ENCODE data around the gene RAB6A. TPM values are rescaled to one million over a fixed set of nuclear protein-coding genes. Genes with fewer than 3 reads are reported as not detected.

Gene RAB6A
- total RNA-seq, 6 experiments from 2014 or later: 59.3 to 163 (median 81.7) TPM

- intact Hi-C loops (cut with DNase I): loop anchor here in 1 of 2 donors (10.0 kb wide), 1 partner anchor 249 kb away; no protein-coding TSS in a partner anchor
- TF ChIP-seq, protein P1, sequence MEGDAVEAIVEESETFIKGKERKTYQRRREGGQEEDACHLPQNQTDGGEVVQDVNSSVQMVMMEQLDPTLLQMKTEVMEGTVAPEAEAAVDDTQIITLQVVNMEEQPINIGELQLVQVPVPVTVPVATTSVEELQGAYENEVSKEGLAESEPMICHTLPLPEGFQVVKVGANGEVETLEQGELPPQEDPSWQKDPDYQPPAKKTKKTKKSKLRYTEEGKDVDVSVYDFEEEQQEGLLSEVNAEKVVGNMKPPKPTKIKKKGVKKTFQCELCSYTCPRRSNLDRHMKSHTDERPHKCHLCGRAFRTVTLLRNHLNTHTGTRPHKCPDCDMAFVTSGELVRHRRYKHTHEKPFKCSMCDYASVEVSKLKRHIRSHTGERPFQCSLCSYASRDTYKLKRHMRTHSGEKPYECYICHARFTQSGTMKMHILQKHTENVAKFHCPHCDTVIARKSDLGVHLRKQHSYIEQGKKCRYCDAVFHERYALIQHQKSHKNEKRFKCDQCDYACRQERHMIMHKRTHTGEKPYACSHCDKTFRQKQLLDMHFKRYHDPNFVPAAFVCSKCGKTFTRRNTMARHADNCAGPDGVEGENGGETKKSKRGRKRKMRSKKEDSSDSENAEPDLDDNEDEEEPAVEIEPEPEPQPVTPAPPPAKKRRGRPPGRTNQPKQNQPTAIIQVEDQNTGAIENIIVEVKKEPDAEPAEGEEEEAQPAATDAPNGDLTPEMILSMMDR (IDR thresholded peaks at IDR 0.05): no peak
- TF ChIP-seq POLR2A (IDR thresholded peaks at IDR 0.05): no peak
- WGBS (ENCODE audit: insufficient coverage, low coverage, low lambda C conversion rate, missing lambda C conversion rate): 86% methylated on average over 1 of the region's 5 CpGs
- no peak for ATAC-seq
- H3K36me3 ChIP-seq: no peaks in the 10 kb centered on the region
- H3K27ac ChIP-seq: no peak overlapping the region
- no peaks in the 10 kb centered on the region for H3K9me3 ChIP-seq
- no peak for DNase-seq
- peaks cover 0 to 7% (median 0%) of the 10 kb centered on the region in 4 donors for H3K4me1 ChIP-seq
- H3K27me3 ChIP-seq: no peaks in the 10 kb centered on the region
- no peak overlapping the region for H3K4me3 ChIP-seq
These were observed 106.9 kb downstream of the RAB6A start for GRCh38 chr11:73653996-73654395.

- peak in 2 of 4 donors; percentile 10 to 39 for ATAC-seq
- intact Hi-C loops (cut with DNase I): loop anchor here in 1 of 2 donors (10.0 kb wide), 1 partner anchor 248 kb away; no protein-coding TSS in a partner anchor
These were observed 107.9 kb downstream of the RAB6A start for GRCh38 chr11:73652856-73653559.

DNA sequence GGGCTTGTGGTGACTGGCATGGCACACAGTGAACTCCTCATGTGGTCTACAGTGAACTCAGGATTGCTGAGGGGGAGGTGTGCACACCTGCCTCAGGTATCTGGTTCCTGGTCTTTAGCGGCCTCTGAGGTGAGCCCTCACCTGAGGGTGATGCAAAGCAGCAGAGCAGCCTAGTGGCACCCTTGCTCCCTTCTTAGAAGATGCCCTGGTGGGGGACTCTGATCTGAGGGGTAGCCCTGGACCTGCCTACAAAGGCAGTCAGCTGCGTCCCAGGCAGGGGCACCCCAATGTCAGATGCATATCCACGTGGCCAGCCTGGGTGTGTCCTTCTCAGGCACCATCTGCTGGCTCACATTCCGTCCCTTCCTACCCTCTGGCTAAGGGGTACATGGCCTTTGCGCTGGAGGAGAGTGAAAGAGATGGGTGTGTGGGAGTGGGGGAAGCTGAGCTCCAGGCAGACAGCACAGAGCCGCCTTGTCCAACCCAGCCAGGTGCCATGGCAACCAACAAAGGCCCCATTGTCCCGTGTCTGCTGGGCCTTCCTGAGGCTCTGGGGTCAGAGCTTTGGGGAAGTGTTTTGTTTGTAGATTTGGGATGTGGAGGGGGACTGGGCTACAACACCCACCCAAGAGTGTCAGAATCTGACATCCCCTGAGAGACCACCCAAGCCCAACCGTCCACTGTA is 108.7 kb downstream of the RAB6A start:
- Histone ChIP-seq H3K4me3 (no peak overlapping the region), H3K4me1 (peaks cover 0 to 7% (median 0%) of the 10 kb centered on the region in 4 donors), H3K36me3 (no peaks in the 10 kb centered on the region), H3K27ac (no peak overlapping the region), H3K27me3 (no peaks in the 10 kb centered on the region), H3K9me3 (no peaks in the 10 kb centered on the region)
- 82% methylated on average over 4 of the region's 8 CpGs for WGBS (ENCODE audit: insufficient coverage, low coverage, low lambda C conversion rate, missing lambda C conversion rate)
- no peak for TF ChIP-seq POLR2A (IDR thresholded peaks at IDR 0.05)
- TF ChIP-seq, protein P1 (IDR thresholded peaks at IDR 0.05): no peak
- DNase-seq: no peak
- peak in 1 of 4 donors; percentile 21 for ATAC-seq
- intact Hi-C loops (cut with DNase I): loop anchor here in 1 of 2 donors (10.0 kb wide), 1 partner anchor 247 kb away; no protein-coding TSS in a partner anchor

More at GRCh38 chr11:73652856-73653559, 107.9 kb downstream of the RAB6A start:
- WGBS (ENCODE audit: insufficient coverage, low coverage, low lambda C conversion rate, missing lambda C conversion rate): 79% methylated on average over 6 of the region's 6 CpGs
- Histone ChIP-seq H3K4me1 (peaks cover 0 to 7% (median 0%) of the 10 kb centered on the region in 4 donors), H3K4me3 (no peak overlapping the region), H3K36me3 (no peaks in the 10 kb centered on the region), H3K27ac (no peak overlapping the region), H3K9me3 (no peaks in the 10 kb centered on the region), H3K27me3 (no peaks in the 10 kb centered on the region)
- no peak for DNase-seq
- TF ChIP-seq, protein P1 (IDR thresholded peaks at IDR 0.05): no peak
- no peak for TF ChIP-seq POLR2A (IDR thresholded peaks at IDR 0.05)

- intact Hi-C loops (cut with DNase I): loop anchor here in 1 of 2 donors (10.0 kb wide), 1 partner anchor 247 kb away; no protein-coding TSS in a partner anchor
- ATAC-seq (no peak), DNase-seq (no peak)
- TF ChIP-seq, protein P1 (IDR thresholded peaks at IDR 0.05): no peak
- TF ChIP-seq POLR2A (IDR thresholded peaks at IDR 0.05): no peak
- no peak overlapping the region for H3K4me3 ChIP-seq
- no peak overlapping the region for H3K27ac ChIP-seq
- H3K27me3 ChIP-seq: no peaks in the 10 kb centered on the region
- no peaks in the 10 kb centered on the region for H3K9me3 ChIP-seq
- no peaks in the 10 kb centered on the region for H3K36me3 ChIP-seq
- peaks cover 0 to 7% (median 0%) of the 10 kb centered on the region in 4 donors for H3K4me1 ChIP-seq
- no CpG with 5 or more reads among the region's 9 CpGs for WGBS (ENCODE audit: insufficient coverage, low coverage, low lambda C conversion rate, missing lambda C conversion rate)
These were observed 109.2 kb downstream of the RAB6A start for GRCh38 chr11:73651661-73652045.
